ENCODE data around the gene PTGIR. TPM values are rescaled to one million over a fixed set of nuclear protein-coding genes. Genes with fewer than 3 reads are reported as not detected.

Gene PTGIR
- total RNA-seq, 2 donors from 2014 or later: 0.58 to 1.6 TPM

DNA sequence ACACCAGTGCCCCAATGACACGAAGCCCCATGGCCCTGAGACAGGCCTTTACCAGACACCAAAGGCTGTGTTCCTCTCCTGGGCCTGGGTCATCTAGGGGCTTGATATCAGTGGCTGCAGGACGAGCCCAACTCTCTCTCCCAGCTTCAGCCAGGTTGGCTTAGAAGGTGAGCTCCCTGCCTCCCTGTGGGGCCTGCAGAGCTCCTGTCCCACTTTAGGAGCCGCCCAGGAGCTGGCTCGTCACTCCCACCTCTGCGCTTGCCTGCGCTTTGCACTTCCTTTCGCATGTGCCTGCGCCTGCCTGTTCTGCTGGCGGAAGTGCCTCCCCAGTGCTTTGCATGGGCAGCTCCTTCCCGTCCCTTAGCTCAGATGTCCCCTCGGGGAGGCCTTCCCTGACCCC lies 18.9 kb downstream of the PTGIR start:
- DNase-seq: no peak
- ATAC-seq: no peak
- intact Hi-C loops (cut with DNase I, micrococcal nuclease): no loop called here

DNA sequence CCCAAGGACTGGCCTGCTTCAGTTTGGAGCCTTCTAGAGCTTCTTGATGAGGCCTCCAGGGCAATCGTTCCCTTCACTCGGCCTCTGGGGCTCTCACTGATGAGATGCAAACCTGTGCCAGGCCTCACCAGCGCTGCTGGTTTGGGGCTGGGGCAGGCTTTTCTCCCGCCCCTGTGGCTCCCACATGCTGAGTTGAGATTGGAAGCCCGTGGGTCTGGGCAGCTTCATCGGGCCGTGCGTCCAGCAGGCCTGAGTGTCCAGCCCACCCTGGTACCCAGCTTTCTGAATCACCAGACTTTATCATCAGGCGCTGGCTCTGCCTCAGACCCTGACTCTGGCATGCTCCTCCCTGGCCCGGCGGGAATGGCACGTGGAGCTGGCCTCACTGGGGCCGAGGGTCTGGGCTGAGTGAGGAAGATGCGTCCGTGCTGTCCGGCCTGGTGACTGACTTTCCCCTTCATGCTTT lies 19.5 kb downstream of the PTGIR start:
- ATAC-seq: no peak
- DNase-seq: no peak
- intact Hi-C loops (cut with DNase I, micrococcal nuclease): no loop called here

DNA sequence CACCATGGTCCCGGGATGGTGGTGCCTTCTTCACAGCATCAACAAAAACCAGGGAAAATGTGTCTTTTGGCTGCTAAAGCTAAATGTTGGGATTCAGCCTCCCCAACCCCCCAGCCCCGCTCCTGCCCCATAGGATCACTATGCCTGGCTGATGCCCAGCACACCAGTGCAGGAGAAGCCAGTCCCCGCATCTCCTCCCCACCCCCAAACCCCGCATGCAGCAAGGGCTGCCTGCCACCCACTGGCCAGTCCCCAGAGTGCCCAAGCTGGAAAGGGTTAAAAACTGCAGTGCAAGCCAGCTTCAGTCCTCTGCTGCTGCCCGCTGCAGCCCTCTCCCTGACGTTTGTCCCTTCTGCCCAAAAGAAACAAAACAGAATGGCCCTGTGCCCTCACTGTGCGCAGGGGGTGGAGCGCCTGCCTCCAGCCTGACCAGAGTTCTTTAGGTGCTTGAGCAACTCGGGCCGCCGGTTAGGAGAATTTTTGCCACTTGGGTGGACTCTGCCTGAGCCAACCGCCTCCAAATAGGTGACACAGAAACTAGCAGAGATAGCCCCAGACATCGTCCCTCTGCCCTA lies 20.0 kb downstream of the PTGIR start:
- DNase-seq: no peak
- intact Hi-C loops (cut with DNase I, micrococcal nuclease): no loop called here

DNA sequence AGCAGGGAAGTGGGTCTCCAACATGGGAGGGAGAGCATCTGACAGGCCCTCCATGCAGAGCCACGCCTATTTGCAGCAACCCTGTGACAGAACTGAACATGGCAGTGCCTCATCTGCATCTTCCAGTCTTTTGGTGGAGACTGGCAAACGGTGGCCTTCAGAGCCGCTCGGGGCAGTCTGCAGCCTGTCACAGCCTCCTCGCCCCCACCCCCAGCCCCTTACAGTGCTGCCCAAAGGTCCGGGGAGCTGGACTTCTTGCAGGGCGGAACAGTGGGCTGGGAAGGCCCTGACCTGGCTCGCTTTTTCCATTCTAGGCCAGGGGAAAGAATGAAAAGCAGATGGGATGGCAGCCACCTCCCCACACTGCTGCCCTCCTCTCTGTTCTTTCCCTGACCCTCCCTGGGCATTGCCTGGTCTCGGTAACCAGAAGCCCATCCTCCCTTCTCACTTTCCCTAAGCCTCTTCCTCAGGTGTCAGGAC lies 21.1 kb downstream of the PTGIR start:
- no peak for DNase-seq
- intact Hi-C loops (cut with DNase I, micrococcal nuclease): no loop called here
- ATAC-seq: no peak

More for the DNA sequence above, 20.0 kb downstream of the PTGIR start:
- no peak for ATAC-seq

DNA sequence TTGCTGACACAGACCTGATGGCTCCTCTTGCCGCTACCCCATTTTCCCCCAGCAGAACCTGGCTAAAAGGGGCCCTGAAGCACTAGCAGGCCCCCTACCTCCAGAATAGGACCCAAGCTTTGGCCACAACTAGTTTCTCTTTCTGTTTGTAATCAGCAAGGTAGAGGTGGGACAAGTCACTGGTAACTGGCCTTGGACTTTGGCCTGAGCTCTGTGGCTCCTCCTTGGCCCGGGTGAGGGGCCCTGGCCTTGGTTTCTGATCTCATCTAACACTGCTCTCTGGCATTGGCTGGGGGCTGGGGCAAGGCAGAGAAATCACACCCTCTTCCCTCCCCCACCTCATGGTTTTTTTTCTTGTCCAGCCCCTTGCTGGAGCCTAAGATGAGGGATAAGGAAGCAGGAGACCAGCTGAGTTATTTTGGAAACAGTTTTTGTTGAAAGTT lies 21.7 kb downstream of the PTGIR start:
- peak; percentile 79 to 89 for DNase-seq
- peak; percentile 57 for ATAC-seq
- intact Hi-C loops (cut with DNase I, micrococcal nuclease): no loop called here

DNA sequence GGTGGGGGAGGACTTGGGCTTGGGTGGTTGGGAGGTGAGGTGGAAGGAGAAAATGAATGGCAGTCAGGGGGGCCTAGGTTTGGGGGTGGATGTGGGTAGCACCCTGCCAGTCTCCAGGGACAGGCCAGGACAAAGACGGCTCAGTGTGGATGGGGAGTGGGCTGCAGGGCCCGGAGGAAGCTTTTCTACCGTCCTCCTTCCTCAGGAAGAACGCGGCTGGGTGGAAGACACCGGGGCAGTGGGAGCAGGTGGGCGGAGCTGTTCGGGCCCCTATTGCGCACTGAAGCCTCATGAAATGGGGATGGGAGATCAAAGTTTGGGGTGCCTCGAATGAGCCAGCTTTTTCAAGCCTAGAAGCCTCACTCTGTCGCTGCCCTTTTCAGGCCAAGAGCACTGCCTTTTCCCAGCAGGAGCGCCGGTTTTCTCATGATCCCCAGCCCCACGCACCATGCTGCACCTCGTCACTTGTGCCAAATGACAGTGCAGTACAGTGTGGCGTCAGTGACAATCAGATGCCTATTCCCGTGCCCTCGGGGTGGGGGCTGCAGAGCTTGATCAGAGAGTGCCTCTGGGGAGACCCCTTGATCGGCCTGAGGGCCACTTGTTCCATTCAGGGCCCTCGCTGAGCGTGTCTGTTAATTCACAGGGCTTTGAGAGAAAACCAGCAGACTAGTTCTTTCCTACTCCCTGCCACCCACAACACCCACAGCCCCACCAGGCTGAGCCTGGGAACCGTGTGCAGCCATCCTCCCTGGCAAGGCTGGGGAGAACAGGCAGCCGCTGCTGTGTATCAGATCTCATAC lies 22.3 kb downstream of the PTGIR start:
- peak; percentile 8 for ATAC-seq
- intact Hi-C loops (cut with DNase I, micrococcal nuclease): no loop called here
- no peak for DNase-seq

DNA sequence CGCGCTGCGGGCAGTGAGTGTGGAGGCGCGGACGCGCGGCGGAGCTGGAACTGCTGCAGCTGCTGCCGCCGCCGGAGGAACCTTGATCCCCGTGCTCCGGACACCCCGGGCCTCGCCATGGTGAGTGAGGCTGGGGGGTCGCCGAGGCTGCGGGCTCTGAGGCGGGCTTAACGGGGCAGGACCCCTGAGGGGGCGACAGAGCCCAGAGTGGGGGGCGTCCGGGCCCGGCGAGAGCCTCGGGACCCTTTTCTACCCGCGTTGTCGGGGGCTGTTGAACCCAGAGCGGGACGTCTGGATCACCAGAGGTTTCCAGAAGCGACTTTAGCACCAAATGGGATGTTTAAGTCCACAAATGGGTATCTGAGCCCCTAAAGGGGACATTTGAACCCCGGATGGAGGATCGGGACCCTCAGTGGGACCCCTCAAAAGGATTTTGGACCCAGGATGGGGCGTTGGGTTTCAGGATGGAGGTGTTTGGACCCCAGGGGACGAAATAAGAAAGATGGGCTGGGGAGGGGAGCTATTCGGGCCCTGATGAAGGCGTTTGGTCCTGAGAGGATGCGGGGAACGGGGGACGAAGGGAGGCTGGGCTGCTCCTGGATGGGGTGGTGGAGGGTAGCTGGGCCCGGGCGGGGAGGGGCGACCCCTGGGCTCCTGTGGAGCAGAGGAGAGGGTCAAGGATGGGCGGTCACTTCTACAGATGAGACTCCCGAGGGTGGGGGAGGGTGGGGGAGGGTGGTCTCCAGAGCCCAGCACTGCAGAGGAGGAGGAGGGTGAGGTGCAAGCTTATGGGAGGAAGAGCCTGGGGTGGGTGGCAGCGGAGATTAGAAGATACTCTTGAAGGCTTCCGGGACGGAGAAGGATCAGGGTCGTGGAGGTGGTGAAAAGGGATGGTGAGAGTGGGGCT lies 23.3 kb downstream of the PTGIR start, which contains the start of gene CALM3:
Gene CALM3, plus strand, starts transcription at position 13 of the 907 bp plus-strand sequence. Its CDS starts 105 bp downstream, at position 118.
- intact Hi-C loops (cut with DNase I, micrococcal nuclease): no loop called here
- no peak for DNase-seq
- no peak for ATAC-seq

DNA sequence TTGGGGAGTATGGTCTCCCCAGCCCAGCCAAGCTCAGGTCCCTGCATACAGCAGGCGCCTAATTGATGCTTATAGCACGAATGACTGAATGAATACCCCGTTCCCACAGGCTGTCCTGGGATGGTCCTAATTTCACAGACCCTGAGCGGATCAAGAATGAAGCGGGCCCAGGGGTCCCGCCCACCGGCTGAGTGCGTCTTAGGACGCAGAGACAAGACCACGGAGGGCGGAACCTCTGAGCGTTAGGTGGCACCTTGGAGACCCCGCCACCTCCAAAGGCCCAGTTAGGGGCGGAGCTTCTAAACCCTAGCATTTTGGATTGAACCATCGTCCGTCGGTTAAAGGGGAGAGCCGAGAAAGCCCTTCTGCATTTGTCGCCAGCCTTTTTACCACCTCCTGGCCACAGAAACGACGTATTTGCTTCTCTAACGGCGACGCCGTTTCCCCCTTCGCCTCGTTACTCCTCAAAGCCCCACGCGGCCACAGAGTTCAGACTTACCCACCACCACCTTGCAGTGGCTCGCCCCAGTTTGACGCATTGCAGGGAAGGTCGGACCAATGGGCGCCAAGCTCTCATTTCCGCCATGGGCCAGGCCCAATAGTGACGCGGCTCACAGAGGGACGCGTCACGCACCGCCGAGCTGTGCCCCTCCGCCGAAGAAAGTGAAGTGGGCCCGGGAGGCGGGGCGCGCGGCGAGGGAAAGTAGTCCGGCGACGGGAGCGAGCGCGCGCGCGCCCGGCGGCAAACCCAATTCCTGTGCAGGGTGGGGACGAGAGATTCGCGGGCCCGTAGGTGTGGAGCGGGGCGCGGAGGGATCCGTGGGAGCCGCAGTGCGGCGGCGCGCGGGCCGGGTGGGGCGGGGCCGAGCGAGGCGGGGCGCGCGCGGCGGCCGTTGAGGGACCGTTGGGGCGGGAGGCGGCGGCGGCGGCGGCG lies 24.2 kb downstream of the PTGIR start:
- intact Hi-C loops (cut with DNase I, micrococcal nuclease): no loop called here
- ATAC-seq (peak; percentile 78), DNase-seq (peak; percentile 96 to 99)

DNA sequence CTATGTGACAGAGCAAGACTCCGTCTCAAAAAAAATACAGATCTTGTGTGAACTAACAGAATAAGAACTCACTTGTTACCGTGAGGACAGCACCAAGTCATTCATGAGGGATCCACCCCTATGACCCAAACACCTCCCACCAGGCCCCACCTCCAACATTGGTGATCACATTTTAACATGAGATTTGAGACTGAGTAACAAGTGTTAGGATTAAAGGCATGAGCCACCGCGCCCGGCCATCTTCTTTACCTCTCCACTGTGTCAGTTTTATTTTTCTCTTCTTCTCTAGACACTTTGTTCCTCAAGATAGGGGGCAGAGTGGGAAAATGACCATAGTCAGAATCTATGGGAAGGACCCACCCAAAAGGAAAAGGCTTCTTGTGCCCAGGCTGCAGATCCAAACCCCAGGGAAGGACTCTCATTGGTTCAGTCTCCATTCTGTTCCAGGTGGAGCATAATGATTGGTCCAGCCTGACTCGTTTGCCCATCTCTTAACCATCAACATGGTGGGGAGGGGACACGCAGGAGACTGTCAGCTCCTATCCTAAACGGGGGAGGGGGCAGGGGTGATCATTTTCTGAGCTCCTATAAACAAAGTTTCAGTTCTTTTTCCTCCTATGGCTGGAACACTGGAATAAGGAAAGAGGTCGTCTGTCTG lies 25.0 kb downstream of the PTGIR start:
- intact Hi-C loops (cut with DNase I, micrococcal nuclease): no loop called here
- ATAC-seq: no peak
- DNase-seq: no peak

DNA sequence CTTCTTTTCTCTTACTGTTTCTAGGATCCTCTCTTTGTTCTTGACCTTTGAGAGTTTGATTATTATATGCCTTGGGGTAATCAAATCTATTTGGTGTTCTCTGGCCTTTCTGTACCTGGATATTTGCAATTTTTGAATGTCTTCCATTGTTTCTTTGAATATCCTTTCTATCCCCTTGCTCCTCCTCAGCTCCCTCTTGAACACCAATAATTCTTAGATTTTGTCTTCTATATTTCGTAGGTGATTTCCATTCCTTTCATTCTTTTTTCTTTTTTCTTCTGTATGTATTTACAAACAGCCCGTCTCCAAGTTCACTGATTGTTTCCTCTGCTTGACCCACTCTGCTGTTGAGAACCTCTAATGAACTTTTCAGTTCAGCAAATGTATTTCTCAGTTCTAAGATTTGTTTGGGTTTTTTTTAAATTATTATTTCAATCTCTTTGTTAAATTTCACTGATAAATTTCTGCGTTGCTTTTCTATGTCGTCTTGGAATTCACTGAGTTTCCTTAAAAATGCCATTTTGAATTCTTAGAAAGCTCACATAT lies 26.4 kb downstream of the PTGIR start:
- ATAC-seq (no peak), DNase-seq (no peak)
- intact Hi-C loops (cut with DNase I, micrococcal nuclease): no loop called here

DNA sequence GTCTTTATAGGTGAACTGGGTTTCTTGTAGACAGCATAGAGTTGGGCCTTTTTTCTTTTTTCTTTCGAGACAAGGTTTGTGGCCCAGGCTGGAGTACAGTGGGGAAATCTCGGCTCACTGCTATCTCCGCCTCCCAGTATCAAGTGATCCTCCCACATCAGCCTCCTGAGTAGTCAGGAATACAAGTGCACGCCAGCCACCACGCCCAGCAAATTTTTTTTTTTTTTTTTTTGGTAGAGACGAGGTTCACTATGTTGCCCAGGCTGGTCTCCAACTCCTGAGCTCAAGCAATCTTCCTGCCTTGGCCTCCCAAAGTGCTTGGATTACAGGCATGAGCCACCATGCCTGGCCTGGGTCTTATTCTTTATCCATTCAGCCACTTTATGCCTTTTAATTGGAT lies 28.9 kb downstream of the PTGIR start:
- intact Hi-C loops (cut with DNase I, micrococcal nuclease): no loop called here
- no peak for ATAC-seq
- DNase-seq: no peak

DNA sequence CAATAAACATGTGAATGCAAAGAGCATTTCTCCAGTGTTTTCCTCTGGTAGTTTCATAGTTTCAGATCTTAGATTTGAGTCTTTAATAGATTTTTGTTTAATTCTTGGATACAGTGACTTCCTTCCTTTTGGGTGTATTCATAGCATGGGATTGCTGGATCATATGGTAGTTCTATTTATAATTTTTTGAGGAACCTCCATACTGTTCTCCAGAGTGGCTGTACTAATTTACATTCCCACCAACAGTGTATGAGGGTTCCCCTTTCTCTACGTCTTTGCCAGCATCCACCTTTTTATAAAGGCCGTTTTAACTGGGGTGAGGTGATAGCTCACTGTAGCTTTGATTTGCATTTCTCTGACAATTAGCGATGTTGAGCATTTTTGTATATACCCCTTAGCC lies 33.0 kb downstream of the PTGIR start:
- ATAC-seq: no peak
- no peak for DNase-seq
- intact Hi-C loops (cut with DNase I, micrococcal nuclease): no loop called here

DNA sequence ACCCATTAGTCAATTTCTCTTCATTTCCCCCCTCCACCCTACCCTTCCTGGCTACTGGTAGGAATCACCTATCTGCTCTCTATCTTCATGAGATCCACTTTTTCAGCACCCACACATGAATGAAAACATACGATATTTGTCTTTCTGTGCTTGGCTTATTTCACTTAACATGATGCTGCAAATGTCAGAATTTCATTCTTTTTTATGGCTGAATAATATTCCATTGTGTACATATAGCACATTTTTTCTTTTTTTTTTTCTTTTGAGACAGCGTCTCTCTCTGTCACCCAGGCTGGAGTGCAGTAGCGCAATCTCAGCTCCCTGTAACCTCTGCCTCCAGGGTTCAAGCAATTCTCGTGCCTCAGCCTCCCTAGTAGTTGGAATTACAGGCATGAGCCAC lies 33.6 kb downstream of the PTGIR start:
- no peak for DNase-seq
- no peak for ATAC-seq
- intact Hi-C loops (cut with DNase I, micrococcal nuclease): no loop called here

DNA sequence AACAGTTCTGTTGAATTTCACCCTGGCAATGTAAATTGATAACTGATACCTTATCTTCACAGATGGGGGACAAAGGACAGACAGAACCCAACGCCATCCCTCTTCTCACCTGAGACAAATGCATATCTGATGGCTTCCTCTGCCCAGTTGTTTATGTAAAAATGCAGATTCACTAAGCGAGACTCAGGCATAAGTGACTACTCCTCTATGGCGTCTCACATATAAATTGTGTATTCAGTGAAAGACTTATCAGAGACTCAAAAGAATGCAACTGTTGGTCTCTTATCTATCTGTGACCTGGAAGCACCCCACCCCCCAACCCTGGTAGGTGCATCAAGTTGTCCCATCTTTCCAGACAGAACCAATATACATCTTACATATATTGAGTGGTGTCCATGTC lies 37.0 kb downstream of the PTGIR start:
- ATAC-seq (no peak), DNase-seq (no peak)
- intact Hi-C loops (cut with DNase I, micrococcal nuclease): no loop called here

DNA sequence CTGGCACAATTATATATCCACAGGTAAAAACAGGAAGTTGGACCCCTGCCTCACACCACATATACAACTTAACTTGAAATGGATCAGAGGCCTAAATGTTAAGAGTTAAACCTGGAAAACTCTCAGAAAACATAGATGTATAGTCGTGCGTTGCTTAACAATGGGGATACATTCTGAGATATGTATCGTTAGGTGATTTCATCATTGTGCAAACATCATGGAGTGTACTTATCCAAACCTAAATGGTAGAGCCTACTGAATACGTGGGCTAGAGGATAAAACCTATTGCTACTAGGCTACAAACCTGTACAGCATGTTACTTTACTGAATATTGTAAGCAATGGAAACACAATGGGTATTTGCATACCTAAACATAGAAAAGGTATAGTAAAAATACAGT lies 38.6 kb downstream of the PTGIR start:
- DNase-seq (no peak), ATAC-seq (no peak)
- intact Hi-C loops (cut with DNase I, micrococcal nuclease): no loop called here

DNA sequence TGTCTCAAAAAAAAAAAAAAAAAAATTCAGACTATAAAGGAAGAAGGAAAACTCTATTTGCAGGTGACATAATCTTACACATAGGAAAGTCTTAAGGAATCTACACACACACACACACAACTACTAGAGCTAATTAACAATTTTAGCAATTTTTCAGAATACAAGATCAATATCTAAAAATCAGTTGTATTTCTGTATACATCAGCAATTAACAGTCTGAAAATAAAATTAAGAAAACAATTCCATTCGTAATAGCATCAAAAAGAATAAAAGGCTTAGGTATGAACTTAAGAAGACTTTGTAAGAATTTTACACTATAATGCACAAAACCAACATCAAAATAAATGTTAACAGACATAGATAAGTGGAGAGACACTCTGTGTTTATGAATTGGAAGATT lies 39.4 kb downstream of the PTGIR start:
- intact Hi-C loops (cut with DNase I, micrococcal nuclease): no loop called here
- ATAC-seq: no peak

DNA sequence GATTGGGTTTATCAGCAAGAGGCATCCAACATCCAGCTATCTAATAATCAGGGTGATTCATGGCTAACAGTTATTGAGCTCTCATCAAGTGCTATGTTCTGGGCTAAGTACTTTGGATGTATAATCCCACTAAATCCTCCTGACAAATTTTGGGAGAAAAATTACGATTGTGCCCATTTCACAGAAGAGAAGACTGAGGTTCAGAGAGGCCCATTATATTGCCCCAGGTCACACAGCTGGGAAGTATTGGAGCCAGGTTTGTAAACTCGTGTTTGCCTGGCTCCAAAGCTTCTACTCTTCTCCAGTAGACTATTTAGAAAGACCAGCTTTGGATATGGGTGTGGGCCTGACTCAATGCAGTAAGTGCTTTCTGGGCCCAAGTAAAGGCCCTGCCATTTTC lies 44.6 kb downstream of the PTGIR start:
- intact Hi-C loops (cut with DNase I, micrococcal nuclease): no loop called here
- ATAC-seq (no peak), DNase-seq (no peak)

More for the DNA sequence above, 39.4 kb downstream of the PTGIR start:
- no peak for DNase-seq
